Fibroblast of villous mesenchyme (primary cell): ENCODE data around the gene ZNF547. TPM values are rescaled to one million over a fixed set of nuclear protein-coding genes. Genes with fewer than 3 reads are reported as not detected.

ENCODE experiments used
- DNase-seq: peaks from one replicate; pipeline ENCODE4 v3.0.0-alpha.2; 2010; ENCODE audit warnings: low read depth
- H3K4me3 ChIP-seq: 2 replicates; pipeline ENCODE4 v1.5.1; 2011; ENCODE audit warnings: low read depth, mild to moderate bottlenecking, low read length
- CTCF ChIP-seq: IDR thresholded peaks from 2 replicates; pipeline ENCODE4 v1.5.1; 2012; ENCODE audit warnings: low read depth, mild to moderate bottlenecking, low read length; ENCODE audit not compliant: insufficient read depth
- total RNA-seq: library from RNA; depleted of rRNA; stranded (reverse); fragments of >200 nt; gene quantifications from 2 replicates; pipeline ENCODE4 v1.2.3, GENCODE V29; 2012

The ZNF547 gene
- total RNA-seq, 1 donor = 6.0 TPM

GRCh38 chr19:57350877-57351805 lies 12.2 kb upstream of the ZNF547 start, which contains the start of gene ZNF304:
Gene ZNF304 (plus strand): TSS chr19:57351271. CDS start chr19:57351665, 394 bp downstream.
- no peak for TF ChIP-seq CTCF
- peak; percentile 96 for DNase-seq
- peak within 1 kb of the TSS; percentile 100 for H3K4me3 ChIP-seq

GRCh38 chr19:57351867-57352266 lies 11.5 kb upstream of the ZNF547 start:
- no peak for TF ChIP-seq CTCF
- DNase-seq = peak; percentile 28
- peak overlapping the region; percentile 100 for H3K4me3 ChIP-seq

GRCh38 chr19:57355916-57356315 lies 7.4 kb upstream of the ZNF547 start:
- no peak overlapping the region for H3K4me3 ChIP-seq
- TF ChIP-seq CTCF = no peak
- DNase-seq = no peak

- TF ChIP-seq CTCF = no peak
- H3K4me3 ChIP-seq = no peak overlapping the region
- no peak for DNase-seq
Observed at GRCh38 chr19:57357406-57357805, 5.9 kb upstream of the ZNF547 start.

GRCh38 chr19:57359300-57359699 lies 4.1 kb upstream of the ZNF547 start:
- no peak for DNase-seq
- no peak overlapping the region for H3K4me3 ChIP-seq
- no peak for TF ChIP-seq CTCF

GRCh38 chr19:57362419-57362818 lies 932 bp upstream of the ZNF547 start:
- TF ChIP-seq CTCF = no peak
- H3K4me3 ChIP-seq = peak overlapping the region; percentile 64
- no peak for DNase-seq
